ENCODE measurements around the gene POU2AF1.

POU2AF1 gene

DNA sequence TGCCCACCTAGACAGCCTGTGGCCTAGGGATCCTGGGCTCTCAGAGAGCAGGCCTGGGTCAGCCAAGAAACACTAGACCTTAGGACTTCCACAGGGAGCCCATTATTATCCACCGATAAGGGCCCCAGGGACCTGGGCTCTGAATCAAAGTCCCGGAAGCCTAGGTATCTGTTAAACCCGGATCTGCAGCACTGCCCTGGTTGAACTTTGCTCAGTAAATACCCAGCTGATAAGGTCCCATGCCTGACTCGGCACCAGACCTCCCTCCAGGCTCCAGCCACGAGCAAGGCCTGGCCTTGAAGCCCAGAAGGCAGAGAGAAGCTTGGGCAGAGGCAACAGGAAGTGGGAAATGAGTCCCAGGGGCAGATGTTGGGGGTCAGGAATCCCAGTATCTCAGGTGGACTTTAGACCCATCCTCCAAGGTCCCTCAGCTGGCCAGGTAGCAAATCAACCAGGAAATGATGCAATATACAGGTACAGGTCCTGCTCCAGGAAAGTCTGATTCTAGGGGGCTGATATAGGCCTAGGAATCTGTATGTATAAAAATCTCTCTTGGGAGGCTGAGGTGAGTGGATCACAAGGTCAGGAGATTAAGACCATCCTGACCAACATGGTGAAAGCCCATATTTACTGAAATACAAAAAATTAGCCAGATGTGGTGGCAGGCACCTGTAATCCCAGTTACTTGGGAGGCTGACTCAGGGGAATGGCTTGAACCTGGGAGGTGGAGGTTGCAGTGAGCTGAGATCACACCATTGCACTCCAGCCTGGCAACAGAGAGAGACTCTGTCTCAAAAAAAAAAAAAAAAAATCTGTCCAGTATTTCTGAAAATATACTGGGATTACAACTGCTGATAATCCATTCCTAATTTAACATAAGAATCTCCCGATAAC lies 18.7 kb downstream of the POU2AF1 start:
- no peak for DNase-seq

DNA sequence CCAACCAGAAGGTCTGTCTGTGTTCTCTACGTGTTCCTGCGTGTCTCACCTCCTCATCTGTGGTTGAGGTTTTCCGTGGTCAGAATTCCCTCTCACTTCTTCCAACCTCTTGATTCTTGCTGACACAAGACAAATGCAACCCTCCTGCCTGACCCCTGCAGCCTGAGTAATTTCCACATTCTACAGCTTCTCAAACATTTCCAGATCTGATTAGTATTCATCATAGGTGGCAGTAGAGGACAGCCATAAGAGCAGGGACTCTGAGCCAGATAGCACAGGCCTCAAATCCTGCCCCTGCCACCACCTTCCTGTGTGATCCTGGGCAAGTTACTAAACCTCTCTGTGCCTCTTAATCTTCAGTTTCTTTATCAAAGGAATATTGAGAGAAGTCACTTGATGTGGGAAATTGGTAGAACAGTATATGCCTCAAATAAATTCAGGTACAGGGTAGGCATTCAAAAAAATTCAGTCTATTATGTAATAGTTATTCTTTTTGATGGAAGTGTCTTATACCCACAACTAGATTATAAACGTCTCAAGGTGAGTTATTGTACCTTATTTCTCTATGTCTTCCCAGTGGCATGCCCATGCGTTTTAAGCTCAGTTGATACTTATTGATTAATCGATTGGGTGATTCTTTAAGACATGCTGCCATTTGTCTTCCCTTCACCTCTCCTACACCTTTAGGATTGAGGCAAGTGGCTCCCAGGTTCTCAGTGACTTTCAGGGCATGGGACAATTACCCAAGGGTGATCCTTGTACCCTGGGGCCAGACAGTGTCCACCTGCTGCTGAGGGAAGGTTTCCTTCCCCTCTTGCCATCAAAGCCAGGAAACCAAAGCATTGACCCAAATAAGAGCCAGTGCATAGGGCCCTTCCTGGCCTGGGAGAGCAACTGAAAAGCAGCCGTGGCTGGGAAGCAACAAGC lies 19.6 kb downstream of the POU2AF1 start:
- no peak for DNase-seq

DNA sequence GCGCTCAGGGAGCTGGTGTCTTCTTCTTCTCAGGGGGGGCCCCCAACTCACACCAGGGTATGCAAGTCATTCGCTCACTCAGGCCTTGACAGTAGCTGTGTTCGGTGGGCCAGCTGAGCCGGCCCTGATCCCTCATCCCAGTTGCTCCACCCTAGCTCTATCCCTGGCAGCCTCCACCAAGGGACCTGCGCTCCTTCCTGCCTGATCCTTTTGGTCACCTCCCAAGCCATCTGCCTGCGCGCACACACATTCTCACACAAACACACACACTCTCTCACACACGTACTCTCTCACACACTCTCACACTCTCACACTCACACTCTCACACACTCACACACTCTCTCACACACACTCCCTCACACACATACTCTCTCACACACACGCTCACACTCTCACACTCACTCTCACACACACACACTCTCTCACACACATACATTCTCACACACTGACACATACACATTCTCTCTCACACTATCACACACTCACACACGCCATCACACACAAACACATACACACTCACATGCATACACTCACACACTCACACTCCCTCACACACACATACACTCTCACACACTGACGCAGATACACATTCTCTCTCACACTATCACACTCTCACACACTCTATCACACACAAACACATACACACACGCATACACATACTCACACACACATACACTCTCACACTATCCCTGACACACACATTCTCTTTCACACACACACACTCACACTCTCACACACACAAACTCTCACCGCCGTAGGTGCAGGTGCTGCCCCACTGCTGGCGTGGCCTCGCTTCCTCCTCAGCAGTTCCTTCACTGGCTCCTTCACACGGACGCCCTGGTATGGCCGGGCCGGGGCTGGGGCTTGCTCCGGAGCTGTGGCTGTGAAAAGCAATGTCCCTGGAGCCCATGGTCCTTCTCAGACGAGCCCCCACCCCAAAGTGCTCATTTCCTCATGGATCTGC lies 20.8 kb downstream of the POU2AF1 start:
- DNase-seq = no peak

DNA sequence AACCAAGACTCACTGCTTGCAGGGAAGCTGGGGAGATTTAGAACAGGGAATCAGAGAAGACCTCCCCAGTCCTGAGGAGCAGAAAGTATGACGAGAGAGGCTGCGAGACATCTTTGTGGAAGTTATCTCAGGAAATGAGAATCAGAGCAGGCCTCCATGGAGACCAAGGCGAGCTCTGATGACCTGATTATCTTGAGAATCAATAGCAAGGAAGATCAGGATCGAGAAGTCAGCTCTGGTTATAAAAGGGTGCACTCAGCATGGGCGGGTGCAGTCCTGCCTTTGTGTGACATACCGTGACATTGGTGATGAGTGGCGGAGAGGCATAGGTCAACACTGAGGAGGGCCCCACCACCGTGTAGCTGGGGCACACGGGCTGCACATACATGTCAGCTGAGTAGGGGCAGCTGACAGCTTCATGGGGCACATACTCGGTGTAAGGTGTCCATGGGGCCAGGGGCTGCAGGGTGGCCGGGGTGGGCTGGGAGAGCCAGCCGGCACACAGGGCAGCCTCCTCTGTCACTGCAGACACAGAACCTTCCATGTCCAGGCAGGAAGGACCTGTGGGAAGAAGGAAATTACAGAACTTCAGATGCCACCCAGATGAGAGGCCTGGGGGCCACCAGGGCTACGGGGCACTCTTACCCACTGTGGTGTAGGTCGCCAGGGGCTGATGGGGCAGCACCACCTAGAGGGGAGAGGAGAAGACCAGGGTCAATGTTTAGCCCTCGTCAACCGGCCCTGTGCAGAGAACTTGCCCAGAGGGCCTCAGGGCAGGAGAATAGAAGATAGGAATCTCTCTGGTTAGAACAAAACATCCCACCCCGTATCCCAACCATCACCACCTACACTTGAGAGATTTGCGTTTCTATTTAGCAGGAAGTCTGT lies 21.7 kb downstream of the POU2AF1 start:
- no peak for DNase-seq

DNA sequence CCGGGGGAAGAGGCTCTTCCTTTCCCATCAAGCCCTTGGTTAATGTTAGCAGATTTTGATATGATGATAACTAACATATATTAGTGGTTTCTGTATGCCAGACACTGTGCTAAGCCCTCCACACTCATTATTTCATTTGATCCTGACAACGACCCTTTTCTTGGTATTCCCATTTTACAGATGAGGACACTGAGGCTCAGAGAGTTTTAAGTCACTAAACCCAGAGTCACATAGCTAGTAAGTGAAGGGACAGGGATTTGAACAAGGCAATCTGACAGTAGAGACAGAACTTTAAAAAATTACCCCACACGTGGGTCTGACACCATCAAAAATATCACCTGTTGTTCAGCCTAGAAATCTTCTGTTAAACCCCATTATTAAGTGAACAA lies 22.4 kb downstream of the POU2AF1 start:
- DNase-seq = no peak

DNA sequence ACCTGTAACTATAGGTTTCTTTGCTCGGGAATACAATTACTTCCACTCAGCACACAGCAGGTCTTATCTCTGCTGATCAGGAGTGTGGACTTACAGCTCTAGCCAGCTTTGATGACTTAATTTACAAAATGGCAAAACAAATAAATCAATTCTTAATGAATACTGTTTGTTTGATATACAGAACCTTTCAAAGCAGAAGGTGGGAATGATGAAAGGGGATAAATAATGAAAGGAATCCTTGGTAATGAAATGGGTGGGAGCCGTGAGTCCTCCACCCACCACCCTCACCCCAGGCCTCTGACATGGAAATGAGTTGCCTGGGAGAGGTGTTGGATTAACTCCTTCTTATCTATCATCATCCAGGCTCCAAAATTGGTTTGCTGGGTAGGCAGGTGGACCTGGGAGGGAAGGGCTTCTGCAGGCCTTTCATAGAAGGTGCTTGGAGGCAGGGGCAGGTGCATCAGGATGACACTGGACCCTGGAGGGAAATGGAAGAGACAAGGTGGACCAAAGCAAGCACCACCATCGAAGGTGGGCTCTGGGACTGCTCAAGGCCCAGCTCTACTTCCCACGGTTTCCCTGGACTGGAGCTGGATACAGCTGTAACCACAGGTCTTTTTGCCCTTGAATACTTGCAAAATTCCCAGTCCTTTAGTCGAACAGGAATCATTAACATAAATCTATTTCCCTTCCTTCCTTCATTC lies 23.0 kb downstream of the POU2AF1 start:
- no peak for DNase-seq

DNA sequence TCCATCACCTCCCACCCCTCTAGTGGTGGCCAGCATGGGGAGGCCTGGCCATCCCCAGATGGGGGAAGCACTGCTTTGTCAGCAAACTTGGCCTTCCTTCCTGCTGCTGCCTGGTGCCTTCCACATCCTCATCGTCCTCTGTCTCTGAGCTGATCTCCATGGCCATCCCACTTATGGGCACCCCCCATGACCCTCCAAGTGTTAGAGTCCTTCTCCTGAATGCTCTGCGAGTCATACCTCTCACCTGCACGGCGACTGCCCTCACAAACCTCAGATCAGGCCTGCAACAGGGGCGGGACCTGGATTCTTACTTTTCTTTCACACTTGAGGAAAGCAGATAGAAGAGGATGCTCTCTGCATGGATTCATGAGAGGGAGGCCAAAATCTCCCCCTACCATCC lies 24.0 kb downstream of the POU2AF1 start:
- no peak for DNase-seq

DNA sequence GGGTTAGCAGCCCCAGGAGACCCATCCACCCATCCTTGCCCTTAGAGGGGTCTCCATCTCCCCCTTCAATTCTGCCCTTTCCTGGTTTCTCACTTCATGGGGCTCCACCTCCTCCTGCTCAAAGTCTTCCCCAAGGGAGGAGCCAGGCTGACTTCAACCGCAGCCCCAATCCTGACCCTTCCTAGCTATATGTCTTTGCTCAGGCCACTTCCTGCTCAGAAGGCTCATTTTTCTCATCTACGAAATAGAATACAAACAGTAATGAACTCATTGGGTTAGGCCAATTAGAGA lies 24.5 kb downstream of the POU2AF1 start:
- DNase-seq = no peak

DNA sequence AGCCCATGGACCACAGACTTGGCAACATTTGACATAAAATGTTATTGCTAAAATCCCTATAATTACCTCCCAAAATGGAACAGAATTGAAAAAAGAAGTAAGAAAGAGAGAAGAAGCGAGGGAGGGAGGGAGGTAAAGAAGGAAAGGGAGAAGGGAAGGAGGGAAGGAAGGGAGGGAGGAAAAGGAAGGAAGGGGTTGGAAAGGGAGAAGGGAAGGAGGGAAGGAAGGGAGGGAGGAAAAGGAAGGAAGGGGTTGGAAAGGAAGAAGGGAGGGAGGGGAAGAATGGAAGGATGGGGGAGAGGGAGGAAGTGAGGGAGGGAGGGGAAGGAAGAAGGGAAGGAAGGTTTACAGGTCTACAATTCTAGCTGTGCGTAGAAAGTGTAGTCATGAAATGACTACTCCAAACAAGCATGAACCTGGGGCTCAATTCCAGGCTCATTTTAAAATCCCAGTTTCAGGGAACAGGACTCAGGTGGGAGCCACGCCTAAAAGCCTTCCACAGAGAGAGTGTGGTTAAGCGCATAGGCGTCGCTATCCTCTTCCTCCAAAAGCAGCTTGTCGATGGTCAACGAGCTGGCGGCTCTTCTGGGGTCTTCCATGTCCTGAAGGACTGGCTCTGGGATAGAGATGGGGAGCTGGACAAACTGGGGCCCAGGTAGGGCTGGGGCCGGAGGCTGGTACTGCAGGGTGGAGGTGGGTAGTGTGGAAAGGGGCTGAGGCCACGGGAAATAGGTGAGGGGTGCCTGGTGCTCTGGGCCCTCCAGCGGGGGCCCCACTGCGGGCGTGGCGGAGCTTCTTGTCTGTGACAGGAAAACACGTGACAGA lies 25.1 kb downstream of the POU2AF1 start:
- no peak for DNase-seq

DNA sequence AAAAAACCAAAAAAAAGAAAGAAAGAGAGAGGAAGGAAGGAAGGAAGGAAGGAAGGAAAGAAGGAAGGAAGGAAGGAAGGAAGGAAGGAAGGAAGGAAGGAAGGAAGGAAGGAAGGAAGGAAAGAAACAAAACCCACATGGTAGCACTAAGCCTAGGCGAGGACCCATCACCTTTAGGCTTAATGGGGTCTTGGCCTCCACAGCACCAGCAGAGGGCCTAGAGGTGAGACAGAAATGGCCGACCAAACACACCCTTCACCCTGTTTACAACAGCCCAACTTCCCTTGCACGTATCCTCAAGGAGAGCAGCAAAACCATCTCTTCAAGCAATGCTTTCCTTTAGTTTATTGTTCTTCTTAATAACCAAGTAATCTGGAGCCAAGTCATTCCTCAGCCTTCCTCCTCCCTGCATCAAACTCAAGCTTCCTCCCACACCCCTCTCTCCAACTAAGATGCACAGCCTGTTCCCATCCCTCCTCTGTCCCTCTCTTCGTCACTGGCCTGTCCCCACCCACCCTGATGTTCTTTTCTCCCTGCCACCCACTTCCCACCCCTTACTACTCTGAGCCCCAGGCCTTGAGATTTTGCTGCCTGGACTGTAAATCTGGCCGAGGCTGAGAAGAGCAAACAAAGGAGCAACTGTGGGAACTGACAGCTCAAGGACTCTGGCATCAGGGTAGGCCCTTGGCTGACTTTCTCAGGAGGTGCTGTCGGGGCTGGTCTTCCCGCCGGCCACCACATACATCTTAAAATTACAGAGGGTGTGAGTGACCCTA lies 26.0 kb downstream of the POU2AF1 start:
- no peak for DNase-seq

DNA sequence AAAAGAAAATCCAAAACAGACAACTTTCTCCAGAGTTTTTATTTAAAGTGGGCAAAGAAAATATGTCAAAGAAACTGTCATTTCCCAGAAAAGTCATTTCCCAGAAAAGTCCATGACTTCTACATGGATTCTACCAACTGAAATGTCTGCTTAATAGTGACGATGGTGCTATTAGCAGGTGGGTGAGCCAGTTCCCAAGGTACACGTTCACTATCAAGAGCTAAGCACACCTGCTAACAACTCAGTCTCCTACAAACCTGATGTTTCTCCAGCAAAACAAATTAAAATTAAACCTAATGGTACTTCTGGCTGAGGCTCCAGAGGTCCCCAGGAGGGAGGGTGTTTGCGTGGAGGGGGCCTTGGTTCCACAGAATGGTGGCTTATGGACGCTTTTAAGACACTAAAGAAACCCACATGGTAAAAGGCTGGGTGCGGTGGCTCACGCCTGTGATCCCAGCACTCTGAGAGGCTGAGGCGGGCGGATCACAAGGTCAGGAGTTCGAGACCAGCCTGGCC lies 26.8 kb downstream of the POU2AF1 start:
- DNase-seq = no peak

DNA sequence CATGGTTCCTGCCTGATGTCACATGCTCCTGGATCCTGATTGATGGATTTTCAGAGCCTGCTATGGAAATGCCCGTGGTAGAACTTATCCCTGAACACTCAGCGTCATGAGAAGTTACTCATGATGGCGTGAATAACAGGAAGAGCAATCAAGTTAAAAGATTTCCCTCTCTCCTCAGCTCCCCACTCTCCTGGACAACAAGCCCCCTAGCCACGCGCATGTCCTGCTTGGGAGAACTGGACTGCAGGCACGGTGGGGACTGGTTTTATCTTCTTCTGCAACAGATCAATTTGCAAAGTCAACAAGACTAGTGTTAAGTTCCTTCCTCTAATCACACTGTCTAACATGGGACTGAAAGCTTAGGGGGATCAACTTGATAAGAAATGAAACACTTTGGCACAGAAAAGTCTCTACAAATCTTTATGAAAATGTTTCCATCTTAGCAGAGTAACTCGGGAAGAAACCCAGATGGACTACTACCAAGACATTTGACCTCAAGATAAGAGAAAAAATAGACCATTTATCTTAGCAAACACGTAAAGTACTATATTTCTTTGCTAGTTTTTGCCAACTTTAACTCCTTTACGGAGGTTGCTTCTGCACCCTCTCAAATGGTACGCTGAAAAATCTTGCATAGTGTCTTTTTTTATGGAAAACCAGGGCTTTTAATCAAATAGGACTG lies 27.6 kb downstream of the POU2AF1 start:
- DNase-seq = no peak

DNA sequence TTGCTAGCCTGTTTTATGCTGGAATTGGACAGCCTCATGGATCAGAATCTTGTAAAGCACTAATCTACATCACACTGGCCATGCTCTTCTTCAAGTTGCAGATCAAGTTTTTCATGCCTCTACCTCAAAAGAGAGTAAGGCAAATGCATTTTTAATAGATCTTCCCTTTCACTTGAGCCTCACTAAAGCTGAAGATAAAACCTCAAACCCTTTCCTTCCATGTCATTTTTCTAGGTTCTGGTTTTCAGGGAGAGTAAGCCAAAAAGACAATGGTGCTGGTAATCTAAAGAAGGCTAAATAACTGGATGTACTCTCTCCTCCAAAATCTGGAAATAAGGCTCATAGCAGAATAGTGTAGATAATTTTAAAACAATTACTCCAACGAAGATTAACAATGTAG lies 28.3 kb downstream of the POU2AF1 start:
- DNase-seq = no peak

DNA sequence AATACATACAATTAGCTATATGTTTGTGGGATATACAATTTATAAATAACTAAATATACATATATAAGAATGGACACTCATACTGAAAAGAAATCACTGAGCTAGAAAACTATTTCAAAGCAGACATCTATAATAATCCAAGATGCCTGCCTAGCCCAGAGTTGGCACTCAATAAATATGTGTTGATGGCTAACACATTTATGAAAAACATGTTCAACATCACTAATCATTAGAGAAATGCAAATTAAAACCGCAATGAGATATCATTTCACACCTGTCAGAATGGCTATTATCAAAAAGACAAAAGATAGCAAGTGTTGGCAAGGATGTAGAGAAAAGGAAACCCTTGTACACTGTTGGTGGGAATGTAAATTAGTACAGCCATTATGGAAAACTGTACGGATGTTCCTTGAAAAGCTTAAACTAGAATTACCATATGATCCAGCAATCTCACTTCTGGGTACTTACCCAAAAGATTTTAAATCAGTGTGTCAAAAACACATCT lies 29.8 kb downstream of the POU2AF1 start:
- DNase-seq = no peak

DNA sequence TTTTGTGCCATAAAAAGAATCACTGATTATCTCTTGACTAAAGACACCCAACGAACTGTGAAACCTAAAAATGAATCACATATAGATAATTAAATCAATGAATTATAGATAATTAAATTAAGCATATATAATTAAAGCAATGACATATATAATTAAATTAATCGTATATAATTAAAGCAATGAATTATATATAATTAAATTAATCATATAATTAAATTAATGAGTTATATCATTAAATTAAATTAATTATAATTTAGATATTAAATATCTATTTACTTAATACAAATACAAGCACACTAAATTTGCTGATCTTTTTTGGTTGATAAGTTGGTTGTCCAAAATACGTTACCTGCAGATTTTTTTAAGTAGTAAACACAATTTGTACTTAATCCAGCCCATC lies 30.9 kb downstream of the POU2AF1 start:
- no peak for DNase-seq

DNA sequence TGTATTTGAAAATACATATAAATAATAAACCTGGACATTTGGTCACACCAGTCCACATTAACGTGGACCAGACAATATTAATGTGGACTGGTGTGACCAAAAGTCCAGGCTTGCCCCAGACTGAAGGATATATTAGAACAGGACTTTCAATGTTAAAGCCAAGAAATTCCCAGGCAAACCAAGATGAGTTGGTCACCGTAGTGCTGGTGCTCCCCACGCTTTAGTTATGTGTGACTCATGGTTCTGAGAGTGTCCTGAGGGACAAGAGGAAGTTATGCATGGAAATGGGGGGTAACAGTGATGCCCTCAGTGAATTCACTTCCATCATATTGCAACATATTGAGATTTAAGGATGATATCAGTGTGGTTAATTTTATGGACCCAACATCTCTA lies 31.4 kb downstream of the POU2AF1 start:
- DNase-seq = no peak

DNA sequence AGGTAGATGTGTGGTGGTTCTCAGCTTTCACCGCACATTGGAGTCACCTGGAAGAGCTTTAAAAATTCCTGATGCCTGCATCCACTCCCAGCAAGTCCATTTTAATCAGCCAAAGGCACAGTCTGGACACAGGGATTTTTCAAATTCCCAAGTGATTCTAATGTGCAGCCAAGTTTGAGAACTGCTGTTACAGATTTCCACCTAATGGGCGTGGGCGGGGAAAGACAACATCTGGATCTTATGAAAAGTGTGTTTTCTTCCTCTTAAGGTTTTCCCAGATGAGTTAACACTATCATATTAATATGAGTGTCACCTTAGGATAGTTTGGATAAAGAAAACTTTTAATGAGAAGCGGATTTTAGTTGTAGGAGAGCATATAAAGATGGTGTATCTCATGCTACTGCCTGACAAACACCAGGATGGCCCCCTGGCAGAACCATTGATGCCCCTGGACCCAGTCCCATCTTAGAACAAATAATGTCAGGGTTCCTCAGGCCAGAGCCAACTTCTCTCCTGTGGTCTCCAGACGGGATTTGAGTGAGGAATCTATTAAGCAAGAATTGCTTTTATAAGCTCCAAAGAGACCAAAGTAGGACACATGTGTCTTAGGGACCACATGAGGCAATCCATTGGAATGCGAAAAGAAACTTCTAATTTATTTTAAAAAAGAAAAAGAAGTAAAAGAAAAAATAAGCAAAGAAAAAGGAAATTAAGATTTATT lies 31.9 kb downstream of the POU2AF1 start:
- DNase-seq = no peak

DNA sequence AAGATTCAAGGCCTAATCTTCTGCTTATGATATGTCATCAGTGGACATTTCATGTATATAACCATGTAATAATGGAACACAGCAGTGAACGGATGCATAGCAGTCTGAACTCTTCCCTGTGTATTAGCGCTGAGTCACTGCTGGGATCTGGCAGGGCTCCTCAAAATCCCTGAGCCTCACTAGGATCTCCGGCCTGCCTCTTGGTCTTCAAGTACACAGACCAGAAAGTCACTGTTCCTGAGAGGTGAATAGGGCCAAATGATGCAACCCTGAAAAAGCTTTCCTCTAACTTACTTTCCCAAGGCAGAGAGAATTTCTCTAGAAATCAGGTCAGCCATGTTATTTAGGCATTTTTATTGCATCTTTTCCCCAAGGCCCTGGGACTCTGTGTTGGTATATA lies 35.0 kb downstream of the POU2AF1 start:
- DNase-seq = no peak
